Ascending aorta (tissue), 2 donors: ENCODE measurements around the gene EXOC4. TPM values are rescaled to one million over a fixed set of nuclear protein-coding genes. Genes with fewer than 3 reads are reported as not detected.

ENCODE experiments used
- DNase-seq, 2 donors: peaks; one replicate each; pipeline ENCODE4 v3.0.0-alpha.2; 2019; ENCODE audit warnings: low spot score in 2 of 2
- H3K27ac ChIP-seq, 2 donors: fragments of 200-600 bp; sonication (generic); one replicate each; pipeline ENCODE4 v1.5.1; 2016 to 2017; ENCODE audit warnings: mild to moderate bottlenecking in 1 of 2
- H3K27me3 ChIP-seq: fragments of 200-600 bp; sonication (generic); one replicate; pipeline ENCODE4 v1.5.1; 2017
- H3K36me3 ChIP-seq, 2 donors: fragments of 200-600 bp; sonication (generic); one replicate each; pipeline ENCODE4 v1.5.1; 2016
- H3K4me1 ChIP-seq, 2 donors: fragments of 200-600 bp; sonication (generic); one replicate each; pipeline ENCODE4 v1.5.1; 2016 to 2017; ENCODE audit warnings: mild to moderate bottlenecking in 1 of 2
- H3K4me3 ChIP-seq, 2 donors: fragments of 200-600 bp; sonication (generic); one replicate each; pipeline ENCODE4 v1.5.1; 2016 to 2017; ENCODE audit warnings: mild to moderate bottlenecking in 1 of 2
- H3K9me3 ChIP-seq, 2 donors: fragments of 200-600 bp; sonication (generic); one replicate each; pipeline ENCODE4 v1.5.1; 2016
- CTCF ChIP-seq, 3 experiments: fragments of 200-600 bp in 2 of 3; fragments of 450-650 bp in 1 of 3; sonication (generic) in 2 of 3; IDR thresholded peaks; one replicate each; pipeline ENCODE4 v1.5.1; 2016 to 2019; ENCODE audit warnings: antibody characterized with exemption in 3 of 3, mild to moderate bottlenecking in 1 of 3, moderate library complexity in 1 of 3
- intact Hi-C: fragments of 100-400 bp; cut with DNase I; formaldehyde crosslinking; loops from one replicate; pipeline ENCODE4 v1.15.1; 2023
- total RNA-seq: library from RNA; depleted of rRNA; stranded (reverse); fragments of >200 nt; gene quantifications from one replicate; pipeline ENCODE4 v1.1.0, GENCODE V29; 2016

The EXOC4 gene
- total RNA-seq, 1 donor from 2014 or later = 27.1 TPM

- no peaks in the 10 kb centered on the region for H3K9me3 ChIP-seq
- TF ChIP-seq CTCF (IDR thresholded peaks at IDR 0.05) = no peak
- DNase-seq = no peak
- intact Hi-C loops = no loop called here
- no peak overlapping the region for H3K27ac ChIP-seq
- H3K4me1 ChIP-seq = no peaks in the 10 kb centered on the region
- peaks cover 0 to 10% of the 10 kb centered on the region in 2 donors for H3K36me3 ChIP-seq
- H3K4me3 ChIP-seq = no peak overlapping the region
- H3K27me3 ChIP-seq = no peaks in the 10 kb centered on the region
Observed at GRCh38 chr7:133482599-133482998, 229.7 kb downstream of the EXOC4 start.

- no peaks in the 10 kb centered on the region for H3K4me1 ChIP-seq
- H3K36me3 ChIP-seq = peaks cover 0 to 10% of the 10 kb centered on the region in 2 donors
- TF ChIP-seq CTCF (IDR thresholded peaks at IDR 0.05) = no peak
- intact Hi-C loops = no loop called here
- no peaks in the 10 kb centered on the region for H3K27me3 ChIP-seq
- no peak for DNase-seq
- H3K4me3 ChIP-seq = no peak overlapping the region
- H3K9me3 ChIP-seq = no peaks in the 10 kb centered on the region
- no peak overlapping the region for H3K27ac ChIP-seq
Observed at GRCh38 chr7:133484086-133484485, 231.2 kb downstream of the EXOC4 start.

GRCh38 chr7:133489906-133490305 lies 237.0 kb downstream of the EXOC4 start:
- DNase-seq = no peak
- intact Hi-C loops = no loop called here
- no peaks in the 10 kb centered on the region for H3K4me1 ChIP-seq
- no peaks in the 10 kb centered on the region for H3K9me3 ChIP-seq
- no peaks in the 10 kb centered on the region for H3K27me3 ChIP-seq
- H3K36me3 ChIP-seq = no peaks in the 10 kb centered on the region
- H3K27ac ChIP-seq = no peak overlapping the region
- no peak overlapping the region for H3K4me3 ChIP-seq
- no peak for TF ChIP-seq CTCF (IDR thresholded peaks at IDR 0.05)

GRCh38 chr7:133491201-133491691 lies 238.4 kb downstream of the EXOC4 start:
- H3K36me3 ChIP-seq = no peaks in the 10 kb centered on the region
- no peak overlapping the region for H3K27ac ChIP-seq
- no peaks in the 10 kb centered on the region for H3K27me3 ChIP-seq
- H3K4me1 ChIP-seq = no peaks in the 10 kb centered on the region
- DNase-seq = no peak
- intact Hi-C loops = no loop called here
- no peak for TF ChIP-seq CTCF (IDR thresholded peaks at IDR 0.05)
- H3K4me3 ChIP-seq = no peak overlapping the region
- no peaks in the 10 kb centered on the region for H3K9me3 ChIP-seq

- H3K27me3 ChIP-seq = no peaks in the 10 kb centered on the region
- H3K4me3 ChIP-seq = no peak overlapping the region
- TF ChIP-seq CTCF (IDR thresholded peaks at IDR 0.05) = no peak
- H3K36me3 ChIP-seq = no peaks in the 10 kb centered on the region
- H3K9me3 ChIP-seq = no peaks in the 10 kb centered on the region
- intact Hi-C loops = no loop called here
- no peaks in the 10 kb centered on the region for H3K4me1 ChIP-seq
- DNase-seq = no peak
- H3K27ac ChIP-seq = no peak overlapping the region
Observed at GRCh38 chr7:133491846-133492652, 239.2 kb downstream of the EXOC4 start.
